ENCODE data around the gene FGB. TPM values are rescaled to one million over a fixed set of nuclear protein-coding genes. Genes with fewer than 3 reads are reported as not detected.

The FGB gene
- total and polyA plus RNA-seq, 9 of the 15 experiments (the other 6 are each of a cell fraction or from before 2014, with no cell fraction given): 0.07 to 1.9 (median 0.13) TPM; not detected in 6

DNA sequence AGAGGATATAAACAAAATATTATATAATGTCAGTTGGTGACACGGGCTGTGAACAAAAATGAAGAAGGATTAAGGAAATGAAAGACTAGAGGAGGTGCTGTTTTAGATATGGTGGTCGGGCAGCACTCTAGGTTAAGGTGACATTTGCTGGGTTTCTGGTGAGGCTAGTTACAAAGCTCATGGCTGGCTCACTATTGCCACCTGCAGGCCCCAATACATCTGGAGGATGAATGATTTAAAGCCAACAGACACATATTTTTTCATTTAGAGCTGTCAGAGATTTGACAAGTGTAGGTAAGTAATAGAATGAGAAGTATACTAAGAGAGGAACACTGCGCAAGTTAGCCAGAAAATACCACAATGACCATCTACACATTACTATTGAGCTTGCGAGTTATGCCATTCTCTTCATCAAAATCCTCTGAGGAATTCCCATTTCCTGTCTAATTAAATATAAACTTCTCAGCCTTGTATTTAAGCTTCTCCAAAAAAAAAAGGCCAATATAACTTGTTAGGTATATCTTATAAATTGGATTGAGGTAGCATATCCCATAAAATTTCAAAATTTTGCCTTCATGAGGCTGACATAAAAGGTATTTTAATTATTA is 56.0 kb downstream of the FGB start (continued):
- no peak for TF ChIP-seq NFXL1 (CRISPR knock-in tag; IDR thresholded peaks at IDR 0.05)
- no peak for TF ChIP-seq ZNF444 (CRISPR knock-in tag; IDR thresholded peaks at IDR 0.05)
- TF ChIP-seq NFYB (IDR thresholded peaks at IDR 0.05; ENCODE audit: extremely low read depth, insufficient read length): no peak
- TF ChIP-seq CBFA2T3 (IDR thresholded peaks at IDR 0.05): no peak
- TF ChIP-seq MED1 (CRISPR knock-in tag; IDR thresholded peaks at IDR 0.05; ENCODE audit: borderline replicate concordance): no peak
- TF ChIP-seq, protein P1, sequence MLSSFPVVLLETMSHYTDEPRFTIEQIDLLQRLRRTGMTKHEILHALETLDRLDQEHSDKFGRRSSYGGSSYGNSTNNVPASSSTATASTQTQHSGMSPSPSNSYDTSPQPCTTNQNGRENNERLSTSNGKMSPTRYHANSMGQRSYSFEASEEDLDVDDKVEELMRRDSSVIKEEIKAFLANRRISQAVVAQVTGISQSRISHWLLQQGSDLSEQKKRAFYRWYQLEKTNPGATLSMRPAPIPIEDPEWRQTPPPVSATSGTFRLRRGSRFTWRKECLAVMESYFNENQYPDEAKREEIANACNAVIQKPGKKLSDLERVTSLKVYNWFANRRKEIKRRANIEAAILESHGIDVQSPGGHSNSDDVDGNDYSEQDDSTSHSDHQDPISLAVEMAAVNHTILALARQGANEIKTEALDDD (IDR thresholded peaks at IDR 0.05): peak; percentile 64
- TF ChIP-seq POLR3A (IDR thresholded peaks at IDR 0.05; ENCODE audit: borderline replicate concordance, extremely low read depth, insufficient read depth, insufficient read length): no peak
- TF ChIP-seq ZNF436 (CRISPR knock-in tag; IDR thresholded peaks at IDR 0.05): no peak
- TF ChIP-seq, protein P2, sequence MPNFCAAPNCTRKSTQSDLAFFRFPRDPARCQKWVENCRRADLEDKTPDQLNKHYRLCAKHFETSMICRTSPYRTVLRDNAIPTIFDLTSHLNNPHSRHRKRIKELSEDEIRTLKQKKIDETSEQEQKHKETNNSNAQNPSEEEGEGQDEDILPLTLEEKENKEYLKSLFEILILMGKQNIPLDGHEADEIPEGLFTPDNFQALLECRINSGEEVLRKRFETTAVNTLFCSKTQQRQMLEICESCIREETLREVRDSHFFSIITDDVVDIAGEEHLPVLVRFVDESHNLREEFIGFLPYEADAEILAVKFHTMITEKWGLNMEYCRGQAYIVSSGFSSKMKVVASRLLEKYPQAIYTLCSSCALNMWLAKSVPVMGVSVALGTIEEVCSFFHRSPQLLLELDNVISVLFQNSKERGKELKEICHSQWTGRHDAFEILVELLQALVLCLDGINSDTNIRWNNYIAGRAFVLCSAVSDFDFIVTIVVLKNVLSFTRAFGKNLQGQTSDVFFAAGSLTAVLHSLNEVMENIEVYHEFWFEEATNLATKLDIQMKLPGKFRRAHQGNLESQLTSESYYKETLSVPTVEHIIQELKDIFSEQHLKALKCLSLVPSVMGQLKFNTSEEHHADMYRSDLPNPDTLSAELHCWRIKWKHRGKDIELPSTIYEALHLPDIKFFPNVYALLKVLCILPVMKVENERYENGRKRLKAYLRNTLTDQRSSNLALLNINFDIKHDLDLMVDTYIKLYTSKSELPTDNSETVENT (CRISPR knock-in tag; IDR thresholded peaks at IDR 0.05): no peak
- no peak for TF ChIP-seq CREM (IDR thresholded peaks at IDR 0.05; ENCODE audit: low read depth)
- no peak for TF ChIP-seq ASH1L (IDR thresholded peaks at IDR 0.05; ENCODE audit: borderline replicate concordance, low read depth, partially characterized antibody)
- no peak for TF ChIP-seq BHLHE40 (IDR thresholded peaks at IDR 0.05; ENCODE audit: low read length)
- no peak for TF ChIP-seq SRSF7 (optimal IDR thresholded peaks at IDR 0.05; ENCODE audit: low read depth, low read length)
- no peak for TF ChIP-seq SMARCA5 (IDR thresholded peaks at IDR 0.05)
- TF ChIP-seq, protein P3, sequence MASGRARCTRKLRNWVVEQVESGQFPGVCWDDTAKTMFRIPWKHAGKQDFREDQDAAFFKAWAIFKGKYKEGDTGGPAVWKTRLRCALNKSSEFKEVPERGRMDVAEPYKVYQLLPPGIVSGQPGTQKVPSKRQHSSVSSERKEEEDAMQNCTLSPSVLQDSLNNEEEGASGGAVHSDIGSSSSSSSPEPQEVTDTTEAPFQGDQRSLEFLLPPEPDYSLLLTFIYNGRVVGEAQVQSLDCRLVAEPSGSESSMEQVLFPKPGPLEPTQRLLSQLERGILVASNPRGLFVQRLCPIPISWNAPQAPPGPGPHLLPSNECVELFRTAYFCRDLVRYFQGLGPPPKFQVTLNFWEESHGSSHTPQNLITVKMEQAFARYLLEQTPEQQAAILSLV (tag; IDR thresholded peaks at IDR 0.05): no peak
- TF ChIP-seq ZNF175 (CRISPR knock-in tag; IDR thresholded peaks at IDR 0.05; ENCODE audit: low read depth): no peak
- TF ChIP-seq STAG1 (CRISPR knock-in tag; IDR thresholded peaks at IDR 0.05; ENCODE audit: borderline replicate concordance): no peak; the same call in 1 of the 2 replicates
- TF ChIP-seq, protein P4, sequence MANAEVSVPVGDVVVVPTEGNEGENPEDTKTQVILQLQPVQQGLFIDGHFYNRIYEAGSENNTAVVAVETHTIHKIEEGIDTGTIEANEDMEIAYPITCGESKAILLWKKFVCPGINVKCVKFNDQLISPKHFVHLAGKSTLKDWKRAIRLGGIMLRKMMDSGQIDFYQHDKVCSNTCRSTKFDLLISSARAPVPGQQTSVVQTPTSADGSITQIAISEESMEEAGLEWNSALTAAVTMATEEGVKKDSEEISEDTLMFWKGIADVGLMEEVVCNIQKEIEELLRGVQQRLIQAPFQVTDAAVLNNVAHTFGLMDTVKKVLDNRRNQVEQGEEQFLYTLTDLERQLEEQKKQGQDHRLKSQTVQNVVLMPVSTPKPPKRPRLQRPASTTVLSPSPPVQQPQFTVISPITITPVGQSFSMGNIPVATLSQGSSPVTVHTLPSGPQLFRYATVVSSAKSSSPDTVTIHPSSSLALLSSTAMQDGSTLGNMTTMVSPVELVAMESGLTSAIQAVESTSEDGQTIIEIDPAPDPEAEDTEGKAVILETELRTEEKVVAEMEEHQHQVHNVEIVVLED (CRISPR knock-in tag; IDR thresholded peaks at IDR 0.05): no peak
- TF ChIP-seq, protein P5, sequence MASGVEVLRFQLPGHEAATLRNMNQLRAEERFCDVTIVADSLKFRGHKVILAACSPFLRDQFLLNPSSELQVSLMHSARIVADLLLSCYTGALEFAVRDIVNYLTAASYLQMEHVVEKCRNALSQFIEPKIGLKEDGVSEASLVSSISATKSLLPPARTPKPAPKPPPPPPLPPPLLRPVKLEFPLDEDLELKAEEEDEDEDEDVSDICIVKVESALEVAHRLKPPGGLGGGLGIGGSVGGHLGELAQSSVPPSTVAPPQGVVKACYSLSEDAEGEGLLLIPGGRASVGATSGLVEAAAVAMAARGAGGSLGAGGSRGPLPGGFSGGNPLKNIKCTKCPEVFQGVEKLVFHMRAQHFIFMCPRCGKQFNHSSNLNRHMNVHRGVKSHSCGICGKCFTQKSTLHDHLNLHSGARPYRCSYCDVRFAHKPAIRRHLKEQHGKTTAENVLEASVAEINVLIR (CRISPR knock-in tag; IDR thresholded peaks at IDR 0.05): no peak
- TF ChIP-seq, protein P6, sequence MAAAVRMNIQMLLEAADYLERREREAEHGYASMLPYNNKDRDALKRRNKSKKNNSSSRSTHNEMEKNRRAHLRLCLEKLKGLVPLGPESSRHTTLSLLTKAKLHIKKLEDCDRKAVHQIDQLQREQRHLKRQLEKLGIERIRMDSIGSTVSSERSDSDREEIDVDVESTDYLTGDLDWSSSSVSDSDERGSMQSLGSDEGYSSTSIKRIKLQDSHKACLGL (CRISPR knock-in tag; IDR thresholded peaks at IDR 0.05; ENCODE audit: borderline replicate concordance, poor library complexity, severe bottlenecking): no peak
- TF ChIP-seq PHB2 (IDR thresholded peaks at IDR 0.05; ENCODE audit: low read depth): no peak

Data from K562 (cell line).